ENCODE results near the gene LCAT. TPM values are rescaled to one million over a fixed set of nuclear protein-coding genes. Genes with fewer than 3 reads are reported as not detected.

Gene LCAT
- total and polyA plus RNA-seq, 9 of the 15 experiments (the other 6 are each of a cell fraction or from before 2014, with no cell fraction given): 0.46 to 21.0 (median 5.0) TPM

DNA sequence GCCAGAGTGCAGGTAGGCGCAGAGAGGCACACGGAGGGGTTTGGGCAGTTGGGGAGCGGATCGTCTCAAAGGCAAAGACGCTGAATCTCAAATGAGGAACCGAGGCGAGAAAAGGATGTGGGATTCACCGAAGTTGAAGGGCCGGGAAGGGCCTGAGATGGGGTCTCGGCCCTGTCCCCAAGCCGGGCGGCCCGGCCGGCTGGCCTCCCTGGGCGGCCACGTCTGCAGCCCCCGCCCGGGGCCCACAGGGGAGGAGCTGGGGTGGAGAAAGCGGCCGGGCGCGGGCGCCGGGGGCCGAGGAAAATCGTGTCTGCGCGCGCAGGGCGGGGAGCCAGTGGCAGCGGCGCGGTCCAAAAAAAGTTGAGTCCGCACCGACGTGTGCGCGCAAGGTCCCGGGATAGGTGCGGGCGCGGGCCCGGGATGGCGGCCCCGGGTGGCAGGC is 24.1 kb upstream of the LCAT start (continued):
- TF ChIP-seq, protein P1, sequence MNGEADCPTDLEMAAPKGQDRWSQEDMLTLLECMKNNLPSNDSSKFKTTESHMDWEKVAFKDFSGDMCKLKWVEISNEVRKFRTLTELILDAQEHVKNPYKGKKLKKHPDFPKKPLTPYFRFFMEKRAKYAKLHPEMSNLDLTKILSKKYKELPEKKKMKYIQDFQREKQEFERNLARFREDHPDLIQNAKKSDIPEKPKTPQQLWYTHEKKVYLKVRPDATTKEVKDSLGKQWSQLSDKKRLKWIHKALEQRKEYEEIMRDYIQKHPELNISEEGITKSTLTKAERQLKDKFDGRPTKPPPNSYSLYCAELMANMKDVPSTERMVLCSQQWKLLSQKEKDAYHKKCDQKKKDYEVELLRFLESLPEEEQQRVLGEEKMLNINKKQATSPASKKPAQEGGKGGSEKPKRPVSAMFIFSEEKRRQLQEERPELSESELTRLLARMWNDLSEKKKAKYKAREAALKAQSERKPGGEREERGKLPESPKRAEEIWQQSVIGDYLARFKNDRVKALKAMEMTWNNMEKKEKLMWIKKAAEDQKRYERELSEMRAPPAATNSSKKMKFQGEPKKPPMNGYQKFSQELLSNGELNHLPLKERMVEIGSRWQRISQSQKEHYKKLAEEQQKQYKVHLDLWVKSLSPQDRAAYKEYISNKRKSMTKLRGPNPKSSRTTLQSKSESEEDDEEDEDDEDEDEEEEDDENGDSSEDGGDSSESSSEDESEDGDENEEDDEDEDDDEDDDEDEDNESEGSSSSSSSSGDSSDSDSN (IDR thresholded peaks at IDR 0.05; ENCODE audit: borderline replicate concordance in 1 of 2, low read depth in 2 of 2, low read length in 2 of 2): peak in 1 of 2 experiments; percentile 24; a peak in 1 of 4 replicates
- TF ChIP-seq NRF1 (conservative IDR thresholded peaks at IDR 0.05 in 1 of 2, IDR thresholded peaks at IDR 0.05 in 1 of 2) (peak; percentile 81 to 82), THAP7 (CRISPR knock-in tag; IDR thresholded peaks at IDR 0.05) (no peak), ZNF311 (CRISPR knock-in tag; IDR thresholded peaks at IDR 0.05) (no peak), U2AF1 (optimal IDR thresholded peaks at IDR 0.05; ENCODE audit: low read depth, low read length) (no peak)
- TF ChIP-seq, protein P2, sequence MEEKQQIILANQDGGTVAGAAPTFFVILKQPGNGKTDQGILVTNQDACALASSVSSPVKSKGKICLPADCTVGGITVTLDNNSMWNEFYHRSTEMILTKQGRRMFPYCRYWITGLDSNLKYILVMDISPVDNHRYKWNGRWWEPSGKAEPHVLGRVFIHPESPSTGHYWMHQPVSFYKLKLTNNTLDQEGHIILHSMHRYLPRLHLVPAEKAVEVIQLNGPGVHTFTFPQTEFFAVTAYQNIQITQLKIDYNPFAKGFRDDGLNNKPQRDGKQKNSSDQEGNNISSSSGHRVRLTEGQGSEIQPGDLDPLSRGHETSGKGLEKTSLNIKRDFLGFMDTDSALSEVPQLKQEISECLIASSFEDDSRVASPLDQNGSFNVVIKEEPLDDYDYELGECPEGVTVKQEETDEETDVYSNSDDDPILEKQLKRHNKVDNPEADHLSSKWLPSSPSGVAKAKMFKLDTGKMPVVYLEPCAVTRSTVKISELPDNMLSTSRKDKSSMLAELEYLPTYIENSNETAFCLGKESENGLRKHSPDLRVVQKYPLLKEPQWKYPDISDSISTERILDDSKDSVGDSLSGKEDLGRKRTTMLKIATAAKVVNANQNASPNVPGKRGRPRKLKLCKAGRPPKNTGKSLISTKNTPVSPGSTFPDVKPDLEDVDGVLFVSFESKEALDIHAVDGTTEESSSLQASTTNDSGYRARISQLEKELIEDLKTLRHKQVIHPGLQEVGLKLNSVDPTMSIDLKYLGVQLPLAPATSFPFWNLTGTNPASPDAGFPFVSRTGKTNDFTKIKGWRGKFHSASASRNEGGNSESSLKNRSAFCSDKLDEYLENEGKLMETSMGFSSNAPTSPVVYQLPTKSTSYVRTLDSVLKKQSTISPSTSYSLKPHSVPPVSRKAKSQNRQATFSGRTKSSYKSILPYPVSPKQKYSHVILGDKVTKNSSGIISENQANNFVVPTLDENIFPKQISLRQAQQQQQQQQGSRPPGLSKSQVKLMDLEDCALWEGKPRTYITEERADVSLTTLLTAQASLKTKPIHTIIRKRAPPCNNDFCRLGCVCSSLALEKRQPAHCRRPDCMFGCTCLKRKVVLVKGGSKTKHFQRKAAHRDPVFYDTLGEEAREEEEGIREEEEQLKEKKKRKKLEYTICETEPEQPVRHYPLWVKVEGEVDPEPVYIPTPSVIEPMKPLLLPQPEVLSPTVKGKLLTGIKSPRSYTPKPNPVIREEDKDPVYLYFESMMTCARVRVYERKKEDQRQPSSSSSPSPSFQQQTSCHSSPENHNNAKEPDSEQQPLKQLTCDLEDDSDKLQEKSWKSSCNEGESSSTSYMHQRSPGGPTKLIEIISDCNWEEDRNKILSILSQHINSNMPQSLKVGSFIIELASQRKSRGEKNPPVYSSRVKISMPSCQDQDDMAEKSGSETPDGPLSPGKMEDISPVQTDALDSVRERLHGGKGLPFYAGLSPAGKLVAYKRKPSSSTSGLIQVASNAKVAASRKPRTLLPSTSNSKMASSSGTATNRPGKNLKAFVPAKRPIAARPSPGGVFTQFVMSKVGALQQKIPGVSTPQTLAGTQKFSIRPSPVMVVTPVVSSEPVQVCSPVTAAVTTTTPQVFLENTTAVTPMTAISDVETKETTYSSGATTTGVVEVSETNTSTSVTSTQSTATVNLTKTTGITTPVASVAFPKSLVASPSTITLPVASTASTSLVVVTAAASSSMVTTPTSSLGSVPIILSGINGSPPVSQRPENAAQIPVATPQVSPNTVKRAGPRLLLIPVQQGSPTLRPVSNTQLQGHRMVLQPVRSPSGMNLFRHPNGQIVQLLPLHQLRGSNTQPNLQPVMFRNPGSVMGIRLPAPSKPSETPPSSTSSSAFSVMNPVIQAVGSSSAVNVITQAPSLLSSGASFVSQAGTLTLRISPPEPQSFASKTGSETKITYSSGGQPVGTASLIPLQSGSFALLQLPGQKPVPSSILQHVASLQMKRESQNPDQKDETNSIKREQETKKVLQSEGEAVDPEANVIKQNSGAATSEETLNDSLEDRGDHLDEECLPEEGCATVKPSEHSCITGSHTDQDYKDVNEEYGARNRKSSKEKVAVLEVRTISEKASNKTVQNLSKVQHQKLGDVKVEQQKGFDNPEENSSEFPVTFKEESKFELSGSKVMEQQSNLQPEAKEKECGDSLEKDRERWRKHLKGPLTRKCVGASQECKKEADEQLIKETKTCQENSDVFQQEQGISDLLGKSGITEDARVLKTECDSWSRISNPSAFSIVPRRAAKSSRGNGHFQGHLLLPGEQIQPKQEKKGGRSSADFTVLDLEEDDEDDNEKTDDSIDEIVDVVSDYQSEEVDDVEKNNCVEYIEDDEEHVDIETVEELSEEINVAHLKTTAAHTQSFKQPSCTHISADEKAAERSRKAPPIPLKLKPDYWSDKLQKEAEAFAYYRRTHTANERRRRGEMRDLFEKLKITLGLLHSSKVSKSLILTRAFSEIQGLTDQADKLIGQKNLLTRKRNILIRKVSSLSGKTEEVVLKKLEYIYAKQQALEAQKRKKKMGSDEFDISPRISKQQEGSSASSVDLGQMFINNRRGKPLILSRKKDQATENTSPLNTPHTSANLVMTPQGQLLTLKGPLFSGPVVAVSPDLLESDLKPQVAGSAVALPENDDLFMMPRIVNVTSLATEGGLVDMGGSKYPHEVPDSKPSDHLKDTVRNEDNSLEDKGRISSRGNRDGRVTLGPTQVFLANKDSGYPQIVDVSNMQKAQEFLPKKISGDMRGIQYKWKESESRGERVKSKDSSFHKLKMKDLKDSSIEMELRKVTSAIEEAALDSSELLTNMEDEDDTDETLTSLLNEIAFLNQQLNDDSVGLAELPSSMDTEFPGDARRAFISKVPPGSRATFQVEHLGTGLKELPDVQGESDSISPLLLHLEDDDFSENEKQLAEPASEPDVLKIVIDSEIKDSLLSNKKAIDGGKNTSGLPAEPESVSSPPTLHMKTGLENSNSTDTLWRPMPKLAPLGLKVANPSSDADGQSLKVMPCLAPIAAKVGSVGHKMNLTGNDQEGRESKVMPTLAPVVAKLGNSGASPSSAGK (IDR thresholded peaks at IDR 0.05): no peak
